A204.1 (cell line): ENCODE results near the gene CAPN9.

Source experiments
- FAIRE-seq: peaks from 2 replicates; lab custom pipeline; 2012; peaks lifted over from hg19 to GRCh38; lab: Jason Lieb, UNC

Gene CAPN9

DNA sequence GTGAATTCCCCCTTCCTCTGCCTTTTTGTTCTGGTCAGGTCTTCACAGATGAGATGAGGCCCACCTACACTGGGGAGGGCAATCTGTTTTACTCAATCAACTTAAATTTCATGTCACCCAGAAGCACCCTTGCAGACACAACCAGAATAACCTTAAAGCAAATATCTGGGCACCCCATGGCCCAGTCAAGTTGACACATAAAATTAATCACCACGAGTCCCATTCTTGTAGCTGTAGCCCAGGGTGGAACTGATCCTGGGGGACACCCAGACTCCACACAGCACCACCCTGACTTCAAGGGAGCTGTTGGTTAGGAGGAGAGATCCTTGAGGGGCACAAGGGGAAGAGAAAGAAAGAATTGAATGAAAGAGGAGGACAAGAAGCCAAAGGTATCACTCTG lies 23.1 kb downstream of the CAPN9 start:
- FAIRE-seq: no peak

DNA sequence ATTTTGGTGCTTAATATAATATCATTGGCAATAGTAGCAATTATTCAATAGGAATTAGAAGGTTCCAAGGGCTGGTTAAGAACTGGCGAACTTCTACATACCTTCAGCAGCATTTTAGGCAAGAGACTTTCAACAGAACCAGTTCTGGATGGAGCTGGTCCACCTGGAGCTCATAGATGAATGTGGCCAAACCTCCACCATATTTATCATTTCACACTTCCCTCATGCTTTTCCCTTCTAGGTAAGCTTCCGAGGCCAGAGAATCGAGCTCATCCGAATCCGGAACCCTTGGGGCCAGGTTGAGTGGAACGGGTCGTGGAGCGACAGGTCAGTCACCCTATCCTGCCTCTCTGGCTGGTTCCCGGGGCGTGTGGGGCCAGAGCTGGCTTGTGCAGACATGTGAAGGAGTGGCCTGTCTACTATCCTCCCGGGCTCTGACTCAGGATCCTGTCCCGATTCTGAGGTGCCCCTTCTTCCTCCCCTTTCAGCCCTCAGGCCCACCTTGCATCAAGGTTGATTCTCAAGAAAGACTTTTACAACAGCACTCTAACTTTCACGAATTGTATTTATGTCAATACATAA lies 24.7 kb downstream of the CAPN9 start:
- no peak for FAIRE-seq

DNA sequence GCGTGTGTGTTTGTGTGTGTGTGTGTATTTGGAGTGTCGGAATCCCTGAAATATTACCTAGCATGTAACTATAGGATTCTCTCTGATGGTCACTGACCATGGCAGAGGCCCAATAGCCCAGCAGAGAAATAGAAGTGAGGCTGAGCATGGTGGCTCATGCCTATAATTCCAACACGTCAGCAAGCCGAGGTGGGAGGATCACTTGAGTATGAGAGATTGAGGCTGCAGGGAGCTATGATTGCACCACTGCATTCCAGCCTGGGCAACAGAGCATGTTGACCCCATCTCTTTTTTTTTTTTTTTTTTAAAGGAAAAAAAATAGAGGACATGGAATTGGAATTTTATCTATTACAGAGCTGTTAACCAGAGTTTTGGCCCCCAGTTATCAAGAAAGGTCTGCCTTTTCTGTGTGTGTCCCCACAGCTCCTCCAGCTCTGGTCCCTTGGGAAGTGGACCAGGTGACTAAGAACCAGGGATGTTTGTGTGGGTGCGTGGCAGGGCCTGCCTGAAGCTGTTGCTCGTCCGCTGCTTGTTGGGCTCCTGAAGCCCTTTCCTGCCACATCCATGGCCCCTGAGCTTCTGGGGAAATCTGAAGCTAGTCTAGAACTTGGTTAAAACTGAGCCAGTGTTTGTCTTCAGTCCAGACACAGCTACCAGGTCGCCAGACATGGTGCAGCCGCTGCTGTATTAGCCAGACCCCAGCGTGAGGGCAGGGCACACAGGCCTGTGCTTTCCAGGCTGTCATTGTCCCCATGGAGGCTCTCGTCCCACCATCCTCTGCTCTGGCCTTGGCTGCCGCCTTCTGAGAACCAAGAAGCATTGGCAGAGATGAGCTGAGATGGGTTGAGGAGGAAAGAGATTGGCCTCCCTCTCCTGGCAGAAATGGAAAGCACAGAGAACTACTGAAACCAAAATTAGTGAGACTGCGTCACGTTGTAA lies 25.5 kb downstream of the CAPN9 start:
- FAIRE-seq: no peak

DNA sequence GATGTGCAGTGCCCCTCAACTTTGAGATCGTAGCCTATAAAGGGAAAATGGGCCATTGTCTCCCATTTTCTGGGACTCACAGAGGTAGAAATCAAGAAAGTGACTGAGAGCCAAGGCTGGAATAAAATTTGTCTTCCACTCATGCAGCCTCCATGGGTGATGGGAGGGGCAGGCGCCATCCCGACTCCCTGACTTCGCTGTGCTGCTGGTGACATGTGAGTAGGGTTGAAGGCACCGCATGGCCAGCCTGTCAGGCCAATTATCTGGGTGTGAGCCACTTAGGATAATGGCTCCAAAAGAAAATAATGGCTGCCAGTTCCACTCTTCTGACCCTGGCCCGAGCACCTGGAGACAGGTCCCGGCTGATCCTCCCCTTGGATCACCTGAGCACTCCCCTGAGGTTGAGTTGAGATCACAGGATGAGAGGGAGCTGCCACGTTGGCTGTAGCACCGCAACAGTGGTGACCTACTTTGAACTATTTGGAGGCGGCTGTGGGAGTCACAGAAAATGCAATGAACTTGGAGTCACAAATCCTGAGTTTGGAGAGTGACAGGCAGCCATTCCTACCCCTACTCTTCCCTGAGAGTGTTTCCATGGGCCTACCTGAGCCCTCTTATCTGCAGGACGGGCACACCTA lies 26.3 kb downstream of the CAPN9 start:
- FAIRE-seq: no peak

DNA sequence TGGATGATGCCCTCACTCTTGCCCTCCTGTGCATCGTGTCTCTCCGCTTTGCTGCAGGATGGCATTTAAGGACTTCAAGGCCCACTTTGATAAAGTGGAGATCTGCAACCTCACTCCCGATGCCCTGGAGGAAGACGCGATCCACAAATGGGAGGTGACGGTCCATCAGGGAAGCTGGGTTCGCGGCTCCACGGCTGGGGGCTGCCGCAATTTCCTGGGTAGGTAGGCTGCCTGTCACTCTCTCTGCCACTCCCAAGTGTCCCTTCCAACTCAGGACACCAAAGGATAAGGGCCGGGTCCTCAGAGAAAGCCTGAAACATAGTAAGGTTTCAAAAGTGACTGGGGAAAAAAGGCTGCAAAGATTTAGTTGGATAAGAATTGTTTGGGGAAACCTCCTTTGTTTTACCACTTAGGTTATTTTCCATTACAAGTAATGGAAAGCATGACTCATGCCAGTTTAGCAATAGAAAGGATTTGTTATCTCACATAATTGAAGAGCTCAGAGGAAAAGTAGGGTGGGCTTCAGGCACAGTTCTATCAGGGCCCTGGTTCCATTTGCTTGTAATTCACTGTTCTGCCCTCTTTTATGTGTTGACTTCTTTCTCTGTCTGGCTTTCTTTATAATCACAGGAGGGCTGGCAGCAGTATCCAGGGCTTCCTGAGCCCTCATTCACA lies 31.9 kb downstream of the CAPN9 start:
- no peak for FAIRE-seq

DNA sequence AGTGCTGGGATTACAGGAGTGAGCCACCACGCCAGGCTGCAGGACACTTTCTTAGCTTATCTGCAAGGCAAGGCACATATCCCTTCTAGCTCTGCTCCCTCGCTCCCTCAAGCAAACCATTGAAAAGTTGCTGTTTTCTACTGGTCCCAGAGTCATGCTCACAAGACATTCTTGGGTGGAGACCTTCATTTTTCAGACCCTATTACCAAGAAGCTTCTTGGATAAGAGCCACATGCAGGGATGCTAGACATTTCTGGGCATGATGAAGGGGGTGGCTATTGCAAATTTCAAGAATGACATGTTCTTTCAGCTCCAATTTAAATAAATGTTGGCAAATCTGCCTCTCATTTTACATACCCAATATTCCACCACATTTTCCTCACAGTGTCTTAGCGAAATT lies 33.9 kb downstream of the CAPN9 start:
- FAIRE-seq: no peak

DNA sequence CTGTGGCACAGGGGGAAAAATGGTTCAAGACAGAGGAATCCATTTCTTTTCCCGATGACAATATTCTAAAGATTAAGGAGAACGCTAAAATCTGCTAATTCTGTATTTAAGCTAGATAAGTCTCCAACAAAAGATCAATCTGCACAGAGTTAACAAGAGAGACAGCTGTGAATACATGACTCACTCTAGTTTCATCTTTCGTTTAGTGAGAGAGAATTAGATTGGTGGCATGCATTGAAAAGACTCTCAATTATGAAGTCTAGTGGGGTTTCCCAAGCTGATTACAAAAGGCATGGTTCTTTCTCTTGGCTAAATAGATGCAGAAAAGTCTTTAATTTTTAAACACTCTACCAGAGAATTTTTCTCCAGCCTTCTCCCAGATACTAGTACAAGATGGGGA lies 34.4 kb downstream of the CAPN9 start:
- FAIRE-seq: no peak

DNA sequence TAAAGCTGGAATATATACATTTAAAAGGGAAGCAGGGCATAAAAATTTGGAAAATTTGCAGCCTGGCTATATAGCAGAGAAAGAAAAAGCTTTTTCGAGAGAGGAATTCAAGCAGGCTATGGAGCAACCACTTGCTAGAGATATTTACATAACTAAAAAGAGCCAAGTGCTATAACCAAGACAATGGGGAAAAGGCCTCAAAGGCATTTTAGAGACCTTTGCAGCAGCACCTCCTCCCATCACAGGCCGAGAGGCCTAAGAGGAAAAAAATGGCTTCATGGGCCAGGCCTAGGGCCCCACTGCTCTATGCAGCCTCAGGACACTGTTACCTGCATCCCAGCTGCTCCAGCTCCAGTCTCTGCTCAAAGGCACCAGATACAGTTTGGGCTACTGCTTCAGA lies 37.0 kb downstream of the CAPN9 start:
- FAIRE-seq: no peak

DNA sequence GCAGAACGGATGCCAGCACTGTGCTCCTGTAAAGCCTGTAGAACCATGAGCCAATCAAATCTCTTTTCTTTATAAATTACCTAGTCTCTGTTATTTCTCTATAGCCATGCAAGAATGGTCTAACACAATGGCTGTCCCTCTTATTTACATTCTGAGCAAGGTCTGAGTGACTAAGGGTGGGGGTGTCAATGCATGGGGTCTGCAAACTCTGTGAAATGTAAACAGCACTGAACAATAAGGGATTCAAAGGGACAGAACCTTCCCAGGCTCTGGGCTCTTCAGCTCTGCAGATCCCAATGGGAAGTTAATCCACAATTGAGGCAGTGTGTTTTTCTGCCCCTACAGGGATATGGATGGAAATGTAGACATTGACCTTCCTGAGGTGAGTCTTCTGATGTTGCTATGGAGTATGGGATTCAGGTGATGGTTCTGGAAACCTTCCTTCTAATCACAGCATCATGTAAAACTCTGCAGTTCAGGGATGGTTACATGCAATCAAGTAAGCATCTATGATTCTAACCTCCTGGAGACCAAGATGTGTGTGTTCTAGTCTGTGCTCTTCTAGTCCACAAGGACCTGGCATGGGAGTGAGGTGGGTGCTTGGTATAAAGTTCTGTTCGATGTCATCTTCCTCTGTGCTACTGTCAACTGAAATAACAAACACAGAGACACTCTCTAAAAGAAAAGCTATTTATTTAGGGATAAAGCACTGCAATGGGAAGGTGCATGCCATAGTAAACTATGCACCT lies 38.6 kb downstream of the CAPN9 start:
- no peak for FAIRE-seq

DNA sequence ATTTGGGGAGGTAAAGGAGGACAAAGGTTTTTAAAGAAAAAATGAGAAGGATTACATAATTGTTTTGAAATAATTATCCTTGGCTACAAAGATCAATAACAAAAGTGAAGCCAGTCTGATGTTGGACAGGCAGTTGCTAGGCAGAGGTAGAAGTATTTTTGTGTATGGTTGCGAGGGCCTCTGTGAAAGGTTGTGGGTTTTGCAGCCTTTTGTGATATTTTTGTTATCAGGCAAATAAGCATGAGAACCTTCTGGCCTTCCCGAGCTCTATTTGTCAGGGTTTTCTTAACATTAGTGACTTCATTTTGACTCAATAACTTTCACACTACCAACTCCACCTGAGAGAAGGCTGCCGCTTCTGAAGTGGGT lies 39.2 kb downstream of the CAPN9 start:
- FAIRE-seq: no peak

DNA sequence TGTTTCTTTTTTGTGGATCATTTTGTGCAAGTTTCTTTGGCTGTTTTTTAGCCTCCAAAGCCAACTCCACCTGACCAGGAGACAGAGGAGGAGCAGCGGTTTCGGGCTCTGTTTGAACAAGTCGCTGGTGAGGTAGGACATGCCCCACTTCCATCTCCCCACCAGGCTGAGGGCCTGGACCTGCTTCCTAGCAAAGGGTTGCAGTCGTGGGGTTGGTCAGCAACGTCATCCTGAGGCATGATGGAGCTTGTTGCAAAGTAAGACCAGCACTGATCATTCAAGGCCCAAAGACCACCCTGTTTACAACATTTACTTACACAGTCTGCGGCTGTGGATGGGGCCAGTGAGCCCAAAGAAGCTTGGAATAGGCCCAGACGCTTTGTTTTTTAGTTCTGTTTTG lies 40.3 kb downstream of the CAPN9 start:
- FAIRE-seq: no peak

DNA sequence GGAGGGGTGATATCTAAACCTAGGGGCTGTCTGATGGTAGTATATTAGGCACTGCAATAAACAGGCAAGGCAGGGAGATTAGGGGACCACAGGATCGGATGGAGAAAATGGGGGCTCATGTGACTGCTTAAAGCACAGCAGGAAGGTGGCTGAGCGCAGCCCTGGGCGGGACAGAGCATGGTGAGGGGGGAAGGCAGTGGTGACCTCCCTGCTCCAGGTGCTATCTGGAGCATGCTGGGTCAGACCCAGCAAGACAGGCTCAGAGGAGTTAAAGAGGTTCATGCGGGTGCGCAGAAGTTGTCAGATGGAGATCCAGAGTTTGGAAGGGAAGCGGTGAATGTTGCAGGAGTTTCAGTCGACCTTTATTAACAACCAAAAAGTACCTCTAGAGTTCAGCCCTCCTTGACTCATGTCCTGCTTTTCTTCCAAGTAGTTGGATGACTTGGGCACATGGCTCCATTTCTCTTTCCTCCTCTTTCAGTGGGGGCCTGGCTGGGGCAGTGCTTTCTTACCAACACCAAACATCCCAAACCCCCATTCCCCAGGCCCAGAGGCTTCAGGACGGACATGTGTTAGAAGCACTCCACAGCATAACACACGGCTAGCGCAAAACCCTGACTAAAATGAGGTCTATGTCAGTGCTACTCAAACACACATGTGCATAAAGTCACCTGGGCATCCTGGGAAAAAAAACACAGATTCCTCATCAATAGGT lies 41.5 kb downstream of the CAPN9 start:
- FAIRE-seq: no peak

DNA sequence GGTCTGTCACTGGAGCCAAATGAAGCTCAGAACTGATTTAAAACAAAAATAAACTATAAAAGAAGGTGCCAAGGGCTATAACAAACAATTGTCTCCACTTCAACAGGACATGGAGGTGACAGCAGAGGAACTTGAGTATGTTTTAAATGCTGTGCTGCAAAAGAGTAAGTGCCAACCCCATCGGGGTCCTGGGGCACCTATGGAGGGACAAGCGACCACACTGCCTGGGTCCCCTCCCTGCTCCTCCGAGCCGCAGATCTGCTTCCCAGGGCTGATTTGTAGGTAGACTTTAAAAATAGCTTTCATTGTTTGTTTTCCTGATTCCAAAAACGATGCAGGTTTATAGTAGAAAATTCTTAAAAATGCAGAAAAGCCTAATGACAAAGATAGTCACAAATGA lies 42.8 kb downstream of the CAPN9 start:
- no peak for FAIRE-seq

DNA sequence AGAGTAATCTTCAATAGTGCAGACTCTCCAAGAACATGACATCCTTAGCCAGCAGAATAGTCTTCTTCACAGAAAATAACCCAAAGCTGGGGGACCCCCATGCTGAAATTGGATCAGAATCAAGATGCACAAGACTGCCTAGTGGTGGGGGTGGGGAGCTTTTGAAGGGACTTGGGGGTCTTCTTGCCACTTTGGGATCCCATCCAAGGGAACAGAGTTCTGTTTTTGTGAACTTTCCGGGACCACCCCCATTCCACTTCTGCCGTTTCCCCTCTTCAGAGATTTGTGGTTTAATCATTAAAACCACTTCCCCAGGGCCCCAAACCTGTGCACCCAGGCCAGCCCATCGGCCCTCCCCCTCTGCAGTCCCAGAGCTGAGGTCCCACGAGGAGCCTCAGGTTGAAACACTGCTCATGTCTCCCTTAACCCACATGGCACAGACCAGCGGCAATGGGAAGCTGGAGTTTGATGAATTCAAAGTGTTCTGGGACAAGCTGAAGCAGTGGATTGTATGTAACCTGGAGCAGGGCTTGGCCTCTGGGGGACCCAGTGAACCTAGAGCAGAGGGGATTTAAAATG lies 44.9 kb downstream of the CAPN9 start:
- no peak for FAIRE-seq

DNA sequence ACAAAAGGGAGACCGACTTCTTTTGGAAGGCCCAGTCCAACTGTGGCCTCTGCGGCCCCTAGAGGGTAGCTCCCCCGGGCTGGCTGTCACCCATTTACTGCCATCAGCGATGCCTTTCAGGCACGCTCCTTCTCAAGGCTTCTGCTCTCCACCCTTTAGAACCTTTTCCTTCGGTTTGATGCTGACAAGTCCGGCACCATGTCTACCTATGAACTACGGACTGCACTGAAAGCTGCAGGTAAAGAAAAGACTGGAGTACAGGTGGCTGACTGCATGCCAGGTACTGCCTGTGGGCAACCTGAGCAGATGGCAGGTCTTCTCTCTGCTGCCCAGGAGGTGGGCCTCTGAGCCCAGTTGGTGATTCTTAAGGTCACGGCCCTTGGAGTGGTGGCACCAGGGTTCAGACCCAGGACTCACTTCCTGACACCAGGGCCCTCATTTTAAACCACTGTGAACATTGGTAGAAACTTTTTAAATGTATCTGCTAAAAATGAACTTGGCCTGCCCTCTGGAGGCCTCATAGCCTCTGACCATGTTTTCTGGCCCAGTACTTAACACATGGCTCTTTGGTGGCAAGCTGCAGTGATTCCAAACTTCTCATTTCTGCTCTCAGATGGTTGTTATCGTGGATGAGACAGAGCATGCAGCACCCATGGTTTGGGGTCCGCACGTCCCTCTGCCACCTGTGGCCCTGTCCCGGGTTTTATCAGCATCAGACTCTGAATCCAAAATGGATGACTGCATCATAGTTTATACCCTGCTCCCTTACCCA lies 45.7 kb downstream of the CAPN9 start:
- FAIRE-seq: no peak

DNA sequence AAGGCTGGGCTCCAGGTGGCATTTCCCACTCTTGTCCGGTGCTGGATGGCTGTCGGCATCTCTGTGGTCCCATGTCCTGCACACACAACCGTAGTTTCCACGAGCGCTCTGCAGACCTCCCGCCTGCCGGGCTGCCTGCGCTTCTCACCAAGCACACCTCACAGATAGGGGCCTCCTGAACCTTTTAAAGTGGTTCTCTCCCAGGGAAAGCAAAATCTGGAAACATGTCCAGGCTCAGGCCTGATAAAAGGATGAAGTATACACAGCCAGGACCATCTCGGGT lies 46.2 kb downstream of the CAPN9 start:
- no peak for FAIRE-seq

DNA sequence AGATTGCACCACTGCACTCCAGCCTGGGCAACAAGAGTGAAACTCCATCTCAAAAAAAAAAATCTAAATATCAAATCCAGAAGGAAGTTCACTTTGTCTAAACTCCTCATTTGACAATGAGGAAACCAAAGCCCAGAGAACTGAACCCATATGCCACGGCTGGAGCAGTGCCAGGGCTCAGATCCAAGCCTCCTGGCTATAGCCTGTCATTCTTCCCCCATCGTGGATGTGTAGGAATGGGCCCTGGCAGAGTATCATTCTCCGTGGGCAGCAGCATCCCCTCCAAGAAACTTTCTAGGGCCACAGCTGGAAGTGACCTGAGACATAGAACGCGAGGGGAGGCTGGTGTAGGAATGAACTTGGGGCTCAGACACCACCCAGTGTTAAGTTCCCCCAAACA lies 47.2 kb downstream of the CAPN9 start:
- FAIRE-seq: no peak

DNA sequence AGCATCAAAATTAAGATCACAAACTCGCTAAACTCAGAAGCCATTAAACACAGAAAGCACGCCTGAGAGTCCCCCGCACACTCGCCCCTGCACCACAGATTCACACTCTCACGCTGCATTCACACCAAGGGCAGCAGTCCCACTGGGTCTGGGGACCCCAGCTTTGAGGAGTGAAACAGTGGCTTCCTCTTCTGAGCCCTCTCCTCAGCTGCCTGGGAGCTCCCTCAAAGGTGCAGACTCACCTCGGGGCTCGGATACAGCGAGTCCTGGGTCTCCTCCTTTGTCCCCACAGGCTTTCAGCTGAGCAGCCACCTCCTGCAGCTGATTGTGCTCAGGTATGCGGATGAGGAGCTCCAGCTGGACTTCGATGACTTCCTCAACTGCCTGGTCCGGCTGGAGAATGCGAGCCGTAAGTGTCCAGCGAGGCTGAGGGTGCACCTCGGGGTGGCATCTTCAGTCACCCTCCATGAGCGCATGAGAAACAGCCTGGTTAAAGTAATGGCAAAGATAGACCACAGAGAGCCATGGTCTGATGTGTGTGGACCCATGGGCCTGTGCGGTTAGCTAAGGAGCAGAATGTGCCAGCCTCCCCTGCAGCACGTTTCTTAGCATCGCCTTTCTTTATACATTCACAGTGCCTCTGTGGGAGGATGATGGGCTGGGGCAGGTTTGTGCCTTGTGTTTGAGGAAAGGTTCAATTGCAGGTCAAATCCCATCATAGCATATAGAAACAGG lies 47.9 kb downstream of the CAPN9 start:
- FAIRE-seq: no peak

DNA sequence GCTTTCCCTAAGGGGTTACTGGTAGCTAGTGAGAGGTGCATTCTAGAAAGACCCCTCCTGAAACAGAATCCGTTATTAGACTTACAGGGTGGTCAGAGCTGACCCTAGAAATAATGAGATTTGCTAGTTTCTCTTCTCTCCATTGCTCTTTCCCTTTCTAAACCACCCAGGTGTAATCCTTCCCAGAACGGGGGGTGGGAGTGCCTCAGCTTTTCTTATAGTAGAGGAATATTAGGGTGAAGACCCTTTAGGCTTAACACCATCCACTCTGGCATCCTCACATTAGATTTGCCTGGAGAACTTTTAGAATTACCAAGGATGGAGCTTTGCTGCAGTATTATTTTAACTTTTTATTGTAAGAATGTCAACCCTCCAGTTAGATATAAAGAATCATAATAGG lies 49.4 kb downstream of the CAPN9 start:
- no peak for FAIRE-seq

DNA sequence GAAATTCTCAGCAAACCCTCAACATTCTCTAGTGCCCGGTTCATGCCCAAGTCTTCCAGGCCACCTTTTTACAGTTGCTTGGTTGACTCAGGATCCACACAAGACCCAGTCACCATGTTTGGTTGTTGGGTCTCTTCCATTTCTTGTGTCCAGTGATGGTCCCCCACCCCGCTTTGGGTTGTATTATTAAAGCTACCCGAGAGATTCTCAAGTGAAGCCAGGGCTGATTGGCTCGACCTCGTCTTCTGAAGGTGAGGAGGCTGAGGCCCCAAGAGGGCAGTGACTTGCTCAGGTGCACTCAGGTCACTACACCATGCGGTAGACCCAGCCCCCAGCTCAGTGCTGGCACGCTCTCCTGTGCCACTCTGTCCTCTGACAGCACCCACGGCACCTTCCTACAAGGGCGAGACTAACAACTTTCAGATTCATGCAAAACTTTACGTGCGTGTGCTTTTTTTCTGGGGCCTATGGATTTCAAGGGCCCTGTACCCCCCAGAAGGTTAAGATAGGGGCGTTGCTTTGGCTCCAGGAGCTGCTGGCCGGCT lies 50.3 kb downstream of the CAPN9 start:
- FAIRE-seq: no peak
